ENCODE data around the gene ZMIZ1.

GRCh38 chr10:79168210-79168609 is 99.4 kb downstream of the ZMIZ1 start:
- TF ChIP-seq CTCF (conservative IDR thresholded peaks at IDR 0.05 in 1 of 2, IDR thresholded peaks at IDR 0.05 in 1 of 2; ENCODE audit: low read depth in 1 of 2, low read length in 2 of 2) (no peak), EZH2 (IDR thresholded peaks at IDR 0.05; ENCODE audit: low read length, missing control alignments) (no peak)

All from fibroblast of lung (primary cell).